HuH-7 (cell line): ENCODE data around the gene TTC1.
"Not testable (repeated sequence)": the region's sequence is repeated elsewhere in the genome, so short reads cannot be mapped to it uniquely, and the experiment has no call there.

Experiments
- DNase-seq: peaks from one replicate; pipeline ENCODE4 v3.0.0; 2011; ENCODE audit warnings: low spot score

The TTC1 gene

DNA sequence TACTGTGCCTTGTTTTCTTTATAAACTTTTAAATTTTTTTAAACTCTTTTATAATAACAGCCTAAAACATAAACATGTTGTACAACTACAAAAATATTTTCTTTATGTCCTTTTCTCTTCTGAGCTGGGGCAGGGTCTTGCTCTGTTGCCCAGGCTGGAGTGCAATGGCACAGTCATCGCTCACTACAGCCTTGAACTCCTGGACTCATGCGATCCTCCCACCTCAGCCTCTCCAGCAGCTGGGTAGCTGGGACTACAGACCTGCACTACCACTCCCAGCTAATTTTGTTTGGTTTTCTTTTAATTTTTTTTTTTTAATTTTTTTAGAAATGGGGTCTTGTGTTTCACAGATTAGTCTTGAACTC lies 31.5 kb downstream of the TTC1 start:
- DNase-seq, result no peak

DNA sequence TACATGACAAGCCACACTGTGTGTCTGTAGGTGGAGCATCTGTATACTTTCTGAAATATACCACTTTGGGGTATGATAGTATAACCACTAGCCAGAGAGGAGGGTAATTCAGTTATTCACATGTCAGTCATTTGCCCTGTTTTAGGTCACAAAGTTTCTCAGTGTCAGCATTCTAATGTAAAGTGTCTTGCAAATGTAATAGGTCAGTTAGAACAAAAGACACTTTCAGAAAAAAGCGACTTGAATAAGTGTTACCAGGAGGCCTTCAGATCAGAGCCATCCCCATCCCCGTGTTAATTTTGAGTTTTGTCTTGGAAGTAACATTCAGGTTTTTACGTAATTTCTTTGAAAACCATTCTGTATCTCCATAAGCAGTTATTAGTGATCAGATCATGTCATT lies 33.7 kb downstream of the TTC1 start:
- no peak for DNase-seq

GRCh38 chr5:160044391-160044804 lies 35.5 kb downstream of the TTC1 start:
- DNase-seq, result no peak

GRCh38 chr5:160044967-160045366 lies 36.0 kb downstream of the TTC1 start:
- no peak for DNase-seq

DNA sequence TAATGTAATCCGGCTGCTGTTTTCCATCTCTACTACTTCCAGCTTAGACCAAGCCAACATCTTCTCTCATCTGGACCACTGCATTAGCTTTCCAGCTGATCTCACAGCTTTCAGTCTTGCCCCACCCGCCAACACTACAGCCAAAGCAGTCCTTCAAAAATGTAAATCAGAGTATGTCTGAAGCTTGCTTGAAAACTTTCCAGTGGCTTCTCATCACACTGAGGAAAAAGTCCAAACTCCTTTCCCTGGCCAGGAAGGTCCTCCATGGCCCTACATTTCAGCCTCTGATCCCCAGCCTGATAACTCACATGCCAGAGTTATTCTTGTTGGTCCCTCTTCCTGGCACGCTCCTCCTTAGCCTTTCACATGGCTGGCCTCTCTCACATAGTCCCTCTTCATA lies 38.5 kb downstream of the TTC1 start:
- DNase-seq, result no peak

DNA sequence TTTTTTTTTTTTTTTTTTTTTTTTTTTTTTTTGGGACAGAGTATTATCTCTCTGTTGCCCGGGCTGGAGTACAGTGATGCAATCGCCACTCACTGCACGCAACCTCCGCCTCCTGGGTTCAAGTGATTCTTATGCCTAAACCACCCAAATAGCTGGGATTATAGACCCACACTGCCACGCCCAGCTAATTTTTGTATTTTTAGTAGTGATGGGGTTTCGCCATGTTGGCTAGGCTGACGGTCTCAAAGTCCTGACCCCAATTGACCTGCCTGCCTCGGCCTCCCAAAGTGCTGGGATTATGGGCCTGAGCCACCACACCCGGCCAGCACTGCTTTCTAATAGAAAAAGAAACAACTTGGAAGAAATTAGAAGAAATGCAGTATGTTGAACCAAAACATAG lies 39.2 kb downstream of the TTC1 start:
- no peak for DNase-seq

DNA sequence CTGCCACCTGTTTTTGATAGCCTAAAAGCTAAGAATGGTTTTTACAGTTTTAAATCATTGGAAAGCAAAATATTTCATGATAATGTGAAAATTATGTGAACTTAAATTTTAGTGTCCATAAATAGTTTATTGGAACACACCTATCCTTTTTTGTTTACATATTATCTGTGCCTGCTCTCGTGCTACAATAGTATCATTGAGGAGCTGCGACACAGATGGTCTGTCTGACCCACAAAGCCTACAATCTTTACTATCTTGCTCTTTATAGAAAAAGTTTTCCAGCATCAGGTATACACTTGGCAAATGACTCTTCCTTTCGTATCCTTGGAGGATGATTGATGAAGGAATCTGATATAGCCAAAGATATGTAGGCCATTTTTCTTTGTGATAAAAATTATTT lies 40.2 kb downstream of the TTC1 start:
- no peak for DNase-seq

- no peak for DNase-seq
Observed at GRCh38 chr5:160054047-160054446, 45.1 kb downstream of the TTC1 start.

DNA sequence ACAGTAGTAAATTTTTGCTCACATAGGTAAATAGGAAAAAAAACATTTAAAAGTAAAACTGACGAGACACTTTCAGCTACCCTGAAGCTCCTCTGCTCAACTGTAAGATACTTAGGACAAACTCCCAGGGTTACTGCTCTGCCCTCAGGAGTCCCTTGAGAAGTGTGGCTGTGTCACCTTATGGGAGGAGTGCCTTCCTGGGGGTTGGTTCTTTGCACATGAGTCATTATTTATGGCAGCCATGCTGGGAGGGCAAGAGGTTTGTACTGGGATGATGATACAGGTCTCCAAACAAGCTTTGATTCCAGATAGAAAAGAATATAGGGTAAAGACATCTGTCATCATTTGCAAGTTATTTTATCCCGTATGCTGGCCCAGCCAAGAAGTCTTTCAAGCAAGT lies 45.9 kb downstream of the TTC1 start:
- no peak for DNase-seq

GRCh38 chr5:160057256-160057655 lies 48.3 kb downstream of the TTC1 start:
- no peak for DNase-seq

DNA sequence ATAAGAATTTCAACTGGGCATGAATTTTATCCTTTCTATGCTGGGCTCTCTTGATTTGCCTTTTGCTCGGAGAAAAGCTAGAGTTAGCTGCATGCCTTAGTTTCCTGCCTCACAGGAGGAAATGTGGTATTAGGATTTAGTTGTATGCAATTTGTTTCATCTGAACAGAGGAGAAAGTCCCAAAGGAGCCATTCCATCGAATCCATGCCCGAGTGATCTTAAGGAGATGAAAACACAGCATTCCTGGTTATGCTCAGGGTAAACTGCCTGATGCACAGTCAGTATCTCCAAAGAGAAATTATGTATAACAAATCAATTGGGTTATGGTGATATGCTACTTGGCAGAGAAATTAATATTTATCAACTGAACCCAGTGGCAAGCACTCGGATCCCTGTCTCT lies 51.1 kb downstream of the TTC1 start:
- no peak for DNase-seq

DNA sequence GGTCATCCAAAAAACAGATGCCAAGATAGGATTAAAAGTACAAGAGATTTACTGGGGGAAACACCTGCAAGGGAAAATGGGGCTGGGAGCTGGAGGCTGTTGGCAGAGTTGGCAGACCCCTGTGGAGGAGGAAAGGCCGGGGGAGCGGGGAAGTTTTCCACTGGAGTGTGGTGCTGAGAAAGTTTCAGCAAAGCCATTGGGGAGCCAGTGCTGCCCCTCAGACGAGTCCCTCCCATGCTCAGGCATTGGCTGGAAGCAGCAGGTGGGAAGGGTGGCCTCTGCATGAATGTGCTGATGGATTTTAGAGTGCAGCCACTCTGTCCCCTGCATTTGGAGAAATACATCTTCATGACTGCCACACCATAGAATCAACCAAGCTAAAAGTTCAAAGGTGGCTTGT lies 52.8 kb downstream of the TTC1 start:
- DNase-seq, result no peak

DNA sequence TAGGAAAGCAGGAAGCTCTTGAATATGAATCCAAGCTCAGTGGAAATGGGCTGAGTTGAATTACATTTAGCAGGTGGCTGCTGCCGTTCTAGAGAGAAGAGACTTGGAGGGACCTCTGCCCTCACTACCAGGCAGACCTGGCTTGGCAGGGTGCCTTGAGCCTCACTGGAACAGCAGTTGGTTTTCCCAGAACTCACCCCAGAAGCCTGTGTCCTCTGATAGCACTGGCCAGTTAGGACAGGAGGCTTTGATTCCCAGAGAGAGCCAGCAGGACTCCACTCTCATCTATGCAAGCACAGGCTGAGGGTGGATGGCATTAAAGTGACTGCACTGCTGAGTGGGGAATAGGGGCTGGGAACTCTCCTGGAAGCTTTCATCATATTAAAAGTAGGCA lies 55.5 kb downstream of the TTC1 start:
- peak; percentile 23 for DNase-seq

GRCh38 chr5:160064995-160065614 lies 56.2 kb downstream of the TTC1 start:
- peak; percentile 49 for DNase-seq

- DNase-seq, result not testable (repeated sequence)
Observed at GRCh38 chr5:160069120-160069519, 60.2 kb downstream of the TTC1 start.

DNA sequence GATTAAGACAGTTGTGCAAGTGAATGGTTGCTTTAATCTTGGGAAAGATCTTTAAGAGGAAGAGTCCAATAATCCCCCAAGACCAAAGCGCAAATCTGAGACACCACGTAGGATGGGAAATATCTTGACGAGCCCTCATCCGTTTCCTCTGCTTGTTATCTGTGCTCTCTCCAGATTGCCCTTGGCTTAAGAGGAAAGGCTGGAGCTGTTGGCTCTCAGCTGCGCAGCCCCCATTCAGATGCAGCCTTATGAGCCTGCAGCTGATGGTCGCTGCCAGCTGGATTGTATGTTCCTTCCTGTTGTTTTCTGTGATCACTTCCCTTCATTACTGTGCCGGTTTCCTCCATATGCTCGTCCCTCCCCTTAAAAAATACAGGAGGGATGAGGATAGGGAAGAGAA lies 62.6 kb downstream of the TTC1 start:
- DNase-seq, result no peak

GRCh38 chr5:160071916-160072315 lies 63.0 kb downstream of the TTC1 start:
- no peak for DNase-seq

DNA sequence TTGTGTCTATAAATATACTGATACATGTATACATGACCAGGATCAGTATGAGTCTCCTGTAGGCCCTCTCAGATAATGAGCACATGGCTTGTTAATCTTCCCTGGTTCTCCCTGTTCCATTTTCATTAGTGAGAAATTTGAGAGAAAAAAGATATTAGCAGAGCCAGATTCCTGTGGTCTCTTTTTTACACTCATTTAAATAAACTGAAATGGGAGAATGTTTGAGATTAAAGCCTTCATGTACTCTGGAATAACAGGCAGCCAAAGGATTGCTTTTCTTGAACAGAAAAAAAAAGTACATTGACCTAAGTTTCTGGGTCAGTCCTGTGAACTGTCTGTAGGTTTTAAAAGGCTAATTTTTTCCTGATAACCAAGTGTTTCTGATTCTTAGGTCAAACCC lies 66.1 kb downstream of the TTC1 start:
- no peak for DNase-seq

DNA sequence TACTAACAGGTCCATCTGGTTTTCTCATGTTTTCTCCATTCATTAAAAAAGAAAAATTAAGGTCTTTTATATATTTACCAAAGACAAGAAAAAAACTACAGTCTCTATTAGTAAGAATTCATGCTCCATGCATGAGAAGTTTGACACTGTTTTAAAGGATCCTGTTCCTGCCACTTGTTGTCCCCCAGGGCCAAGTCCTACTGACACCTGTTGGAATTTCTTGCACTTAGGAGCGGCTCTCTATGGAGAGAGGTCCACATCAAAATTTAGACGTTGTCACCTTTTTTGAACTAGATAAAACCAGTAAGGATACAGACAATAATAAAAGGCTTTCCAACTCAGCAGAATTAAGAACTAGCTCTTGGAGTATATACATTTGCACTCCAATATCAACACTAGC lies 68.1 kb downstream of the TTC1 start:
- no peak for DNase-seq

GRCh38 chr5:160079753-160080152 lies 70.8 kb downstream of the TTC1 start:
- no peak for DNase-seq

GRCh38 chr5:160081495-160081894 lies 72.6 kb downstream of the TTC1 start:
- no peak for DNase-seq

DNA sequence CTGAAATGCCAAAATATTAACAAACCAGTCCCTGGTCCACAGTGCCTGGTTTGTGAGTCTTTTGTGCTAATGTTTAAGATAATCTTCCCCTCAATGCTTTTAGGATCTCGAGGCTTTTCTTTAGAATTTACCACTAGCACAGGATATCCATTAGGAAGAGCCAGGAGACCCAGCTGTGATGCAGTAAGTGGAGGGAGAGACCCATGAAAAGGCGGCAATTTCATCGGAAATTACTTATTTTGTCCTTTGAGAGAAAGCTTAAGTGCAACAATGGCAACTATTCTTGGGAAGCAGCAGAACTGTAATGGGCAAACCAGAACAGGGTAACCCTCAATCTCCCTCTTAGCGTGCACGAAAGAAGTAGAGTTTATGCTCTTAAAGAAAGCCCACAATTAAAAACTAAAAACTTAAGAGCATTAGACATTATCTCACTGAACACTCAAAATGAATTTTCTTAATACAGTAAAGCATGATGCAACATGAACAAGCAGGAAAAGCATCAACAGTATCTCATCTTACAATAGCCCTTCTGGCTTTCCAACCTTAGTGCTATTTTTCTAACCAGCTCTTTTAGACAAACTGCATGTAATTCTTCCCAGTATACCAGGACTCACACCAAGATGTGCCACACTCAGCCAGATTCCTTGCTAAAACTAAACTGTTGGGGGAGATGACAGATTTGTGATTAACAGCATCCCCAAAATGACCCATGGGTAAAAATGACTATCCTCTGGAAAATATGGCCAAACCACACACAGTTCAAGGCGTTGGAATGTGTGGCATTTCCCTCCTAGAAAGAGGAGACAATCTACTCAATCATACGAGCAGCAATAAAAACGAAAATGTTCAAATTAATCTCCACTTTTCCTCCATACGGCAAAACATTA lies 73.9 kb downstream of the TTC1 start:
- no peak for DNase-seq

- DNase-seq, result no peak
Observed at GRCh38 chr5:160083501-160083900, 74.6 kb downstream of the TTC1 start.

GRCh38 chr5:160084144-160084543 lies 75.2 kb downstream of the TTC1 start:
- DNase-seq, result no peak
